HuH-7.5 (cell line): Measurements from ENCODE around the gene ANKRD10.

Source experiments
- DNase-seq: peaks from one replicate; pipeline ENCODE4 v3.0.0; 2011; ENCODE audit warnings: low spot score

ANKRD10 gene

DNA sequence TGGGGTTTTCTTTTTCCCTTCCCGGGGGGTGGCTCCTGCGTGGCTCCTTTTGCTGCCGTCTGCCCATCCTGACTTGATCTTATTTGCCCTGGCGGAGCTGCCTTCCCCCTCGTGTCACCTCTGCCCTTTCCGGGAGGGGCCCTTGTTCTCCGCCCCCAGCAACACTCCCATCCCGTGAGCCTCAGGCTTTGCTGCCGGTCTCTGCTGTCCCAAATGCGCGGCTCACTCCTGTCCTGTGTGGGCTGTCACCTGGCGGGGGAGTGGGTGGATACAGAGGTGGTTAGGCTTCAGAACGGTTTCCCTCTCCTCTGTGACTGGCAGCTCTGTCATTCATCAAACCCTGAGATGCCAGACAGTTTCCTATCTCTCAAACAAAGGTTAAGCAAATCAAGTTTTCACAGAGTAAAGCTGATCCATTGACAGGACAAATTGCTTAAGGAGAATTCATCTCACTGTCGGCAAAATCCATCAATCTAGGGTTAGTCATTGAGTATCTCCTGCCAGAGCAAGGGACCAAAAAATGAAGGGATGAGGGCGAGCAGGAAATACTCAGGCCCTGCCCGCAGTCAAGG, 84.0 kb downstream of the ANKRD10 start:
- no peak for DNase-seq

DNA sequence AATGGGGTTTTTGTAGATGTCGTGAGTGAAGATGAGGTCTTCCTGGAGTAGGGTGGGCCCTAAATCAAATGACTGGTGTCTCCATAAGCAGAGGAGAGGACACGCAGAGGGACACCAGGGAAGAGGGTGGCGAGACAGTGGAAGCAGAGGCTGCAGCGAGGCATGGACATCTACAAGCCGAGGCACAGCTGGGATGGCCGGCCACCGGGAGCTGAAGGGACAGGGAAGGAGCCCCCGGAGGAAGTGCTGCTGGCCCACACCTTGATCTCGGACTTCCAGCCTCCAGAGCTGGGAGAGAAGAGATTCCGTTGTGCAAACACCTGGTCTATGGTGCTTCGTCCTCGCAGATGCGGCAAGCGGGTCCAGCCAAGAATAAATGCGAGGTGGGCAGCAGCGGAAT, 84.5 kb downstream of the ANKRD10 start:
- no peak for DNase-seq

DNA sequence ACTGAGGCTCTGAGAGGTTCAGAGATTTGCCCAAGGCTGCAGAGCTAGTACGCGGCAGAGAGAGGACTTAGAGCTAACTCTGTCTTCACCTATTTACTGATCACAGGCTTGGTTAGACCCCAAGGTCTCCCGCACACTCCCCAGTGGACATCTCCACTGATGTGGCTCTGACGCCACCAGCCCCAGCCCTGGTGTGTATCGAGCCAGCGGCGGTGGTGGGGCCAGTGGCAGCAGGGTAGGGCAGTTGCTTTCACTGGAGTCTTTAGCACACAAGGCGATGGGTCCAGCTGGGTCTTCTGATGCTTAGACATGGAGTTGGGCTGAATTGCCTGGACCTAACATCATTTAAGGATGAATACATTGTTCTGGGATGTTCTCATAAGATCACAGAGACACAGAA, 85.4 kb downstream of the ANKRD10 start:
- no peak for DNase-seq

DNA sequence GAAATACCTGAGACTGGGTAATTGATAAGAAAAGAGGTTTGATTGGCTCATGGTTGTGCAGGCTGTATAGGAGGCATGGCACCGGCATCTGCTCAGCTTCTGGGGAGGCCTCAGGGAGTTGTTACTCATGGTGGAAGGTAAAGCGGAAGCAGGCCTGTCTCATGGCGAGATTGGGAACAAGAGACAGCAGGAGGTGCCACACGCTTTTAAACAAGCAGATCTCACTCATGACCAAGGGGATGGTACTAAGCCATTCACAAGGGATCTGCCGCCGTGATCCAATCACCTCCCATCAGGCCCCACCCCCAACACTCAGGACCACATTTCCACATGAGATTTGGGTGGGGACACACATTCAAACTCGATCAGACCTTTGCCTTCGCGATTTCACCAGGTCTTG, 86.2 kb downstream of the ANKRD10 start:
- DNase-seq: no peak
